CD14-positive monocyte (primary cell): Measurements from ENCODE around the gene ATP6AP1. TPM values are rescaled to one million over a fixed set of nuclear protein-coding genes. Genes with fewer than 3 reads are reported as not detected.

Experiments used
- DNase-seq, 3 donors: peaks; one replicate each; pipeline ENCODE4 v3.0.0-alpha.2; 2011 to 2022
- H2AFZ ChIP-seq: 2 replicates; pipeline ENCODE4 v1.6.0; 2012; ENCODE audit warnings: mild to moderate bottlenecking, low read depth, low read length, inconsistent platforms; ENCODE audit not compliant: insufficient read depth, poor library complexity, severe bottlenecking
- H3K27ac ChIP-seq, 2 donors: 1 replicate in 1 of 2; 2 replicates in 1 of 2; pipeline ENCODE4 v1.5.1; 2012 to 2013; ENCODE audit warnings: low read length in 2 of 2, control low read depth in 1 of 2, inconsistent platforms in 1 of 2, low read depth in 1 of 2, mild to moderate bottlenecking in 1 of 2
- H3K27me3 ChIP-seq, 2 donors: one replicate each; pipeline versions ENCODE4 v1.6.0 to v1.6.1; 2011 to 2013; ENCODE audit warnings: low read length in 2 of 2; ENCODE audit not compliant: control insufficient read depth in 2 of 2, insufficient read depth in 2 of 2
- H3K36me3 ChIP-seq, 2 donors: replicated peaks in 1 of 2; 1 replicate in 1 of 2; 2 replicates in 1 of 2; pipeline versions ENCODE4 v1.5.1 to v1.6.1; 2012 to 2013; ENCODE audit warnings: low read length in 2 of 2, control low read depth in 1 of 2, inconsistent platforms in 1 of 2, mild to moderate bottlenecking in 1 of 2; ENCODE audit not compliant: insufficient read depth in 2 of 2, control insufficient read depth in 1 of 2
- H3K4me1 ChIP-seq, 2 donors: 1 replicate in 1 of 2; 2 replicates in 1 of 2; pipeline versions ENCODE4 v1.5.1 to v1.6.1; 2012 to 2013; ENCODE audit warnings: low read length in 2 of 2, control low read depth in 1 of 2, inconsistent platforms in 1 of 2, mild to moderate bottlenecking in 1 of 2, moderate library complexity in 1 of 2; ENCODE audit not compliant: insufficient read depth in 2 of 2, control insufficient read depth in 1 of 2
- H3K4me2 ChIP-seq: replicated peaks from 2 replicates; pipeline ENCODE3; 2012; ENCODE audit warnings: low read length, moderate library complexity, mild to moderate bottlenecking; ENCODE audit not compliant: poor library complexity, severe bottlenecking; ENCODE audit errors: extremely low read depth
- H3K4me3 ChIP-seq, 3 experiments: fragments of 200-600 bp in 1 of 3; sonication (generic) in 1 of 3; replicated peaks in 1 of 3; 1 replicate in 2 of 3; 2 replicates in 1 of 3; pipeline ENCODE4 v1.5.1; 2011 to 2013; ENCODE audit warnings: low read length in 3 of 3, mild to moderate bottlenecking in 3 of 3, control low read depth in 2 of 3, low read depth in 2 of 3, inconsistent platforms in 1 of 3, moderate library complexity in 1 of 3
- H3K79me2 ChIP-seq: 2 replicates; pipeline ENCODE4 v1.6.0; 2012; ENCODE audit warnings: mild to moderate bottlenecking, control low read depth, inconsistent platforms, low read length, moderate library complexity; ENCODE audit not compliant: insufficient read depth
- H3K9ac ChIP-seq: 2 replicates; pipeline ENCODE4 v1.6.0; 2017; ENCODE audit warnings: low read length, mild to moderate bottlenecking; ENCODE audit not compliant: insufficient read depth, poor library complexity, severe bottlenecking
- H3K9me3 ChIP-seq, 2 donors: replicated peaks in 1 of 2; 1 replicate in 1 of 2; 2 replicates in 1 of 2; pipeline versions ENCODE4 v1.5.1 to v1.6.1; 2012 to 2013; ENCODE audit warnings: low read length in 2 of 2, control low read depth in 1 of 2; ENCODE audit not compliant: control insufficient read depth in 1 of 2, insufficient read depth in 1 of 2
- H4K20me1 ChIP-seq: 2 replicates; pipeline ENCODE4 v1.6.0; 2012; ENCODE audit warnings: mild to moderate bottlenecking, low read length, control low read depth, moderate library complexity; ENCODE audit not compliant: insufficient read depth
- H3K27ac Mint-ChIP-seq, 7 donors: one replicate each; pipeline ENCODE4 v1.8.0; 2020; ENCODE audit warnings: mild to moderate bottlenecking in 7 of 7, mixed read lengths in 7 of 7, moderate library complexity in 6 of 7, inconsistent platforms in 2 of 7
- H3K27me3 Mint-ChIP-seq, 3 donors: one replicate each; pipeline ENCODE4 v1.8.0; 2021 to 2022; ENCODE audit warnings: low read depth in 3 of 3, mild to moderate bottlenecking in 3 of 3, mixed read lengths in 3 of 3, moderate library complexity in 3 of 3, inconsistent platforms in 1 of 3
- H3K36me3 Mint-ChIP-seq, 2 donors: one replicate each; pipeline ENCODE4 v1.8.0; 2020; ENCODE audit warnings: mixed read lengths in 2 of 2, inconsistent platforms in 1 of 2, mild to moderate bottlenecking in 1 of 2
- H3K4me1 Mint-ChIP-seq: one replicate; pipeline ENCODE4 v1.8.0; 2020; ENCODE audit warnings: mild to moderate bottlenecking, mixed read lengths
- H3K4me3 Mint-ChIP-seq, 2 donors: one replicate each; pipeline ENCODE4 v1.8.0; 2020; ENCODE audit warnings: mild to moderate bottlenecking in 2 of 2, mixed read lengths in 2 of 2, moderate library complexity in 1 of 2
- H3K9me3 Mint-ChIP-seq, 7 donors: one replicate each; pipeline ENCODE4 v1.8.0; 2020 to 2022; ENCODE audit warnings: mixed read lengths in 7 of 7, mild to moderate bottlenecking in 6 of 7, moderate library complexity in 6 of 7, inconsistent platforms in 2 of 7
- CTCF ChIP-seq: fragments of 200-600 bp; IDR thresholded peaks from one replicate; pipeline ENCODE4 v1.8.0; 2022; ENCODE audit warnings: antibody characterized with exemption, mild to moderate bottlenecking
- WGBS: methylation state at CpG from one replicate; pipeline ENCODE4 v1.1.5; 2013; ENCODE audit warnings: missing lambda C conversion rate; ENCODE audit not compliant: insufficient coverage; 5-methylcytosine and 5-hydroxymethylcytosine counted together
- intact Hi-C, 2 donors: fragments of 100-400 bp; cut with micrococcal nuclease; formaldehyde crosslinking; loops; one replicate each; pipeline versions ENCODE4 v1.15.0 to v1.15.1; 2023
- polyA plus RNA-seq, 3 donors: library from polyadenylated mRNA; depleted of rRNA in 1 of 3; unstranded in 2 of 3; stranded (reverse) in 1 of 3; fragments of 300-500 nt in 2 of 3; fragments of >200 nt in 1 of 3; fragmentation: Illumina TruSeq in 2 of 3; gene quantifications; 1 replicate in 2 of 3; 2 replicates in 1 of 3; pipeline ENCODE4 v1.2.3, GENCODE V29; 2012 to 2021

ATP6AP1 gene
- polyA plus RNA-seq, 3 donors: 116 to 178 (median 145) TPM

GRCh38 chrX:154443479-154443910, 15.0 kb downstream of the ATP6AP1 start:
- H3K79me2 ChIP-seq: peaks cover 31% of the 10 kb centered on the region

More at GRCh38 chrX:154443479-154443910, 15.0 kb downstream of the ATP6AP1 start:
- Histone ChIP-seq H3K27me3 (no peaks in the 10 kb centered on the region), H3K36me3 (peaks cover 43 to 44% of the 10 kb centered on the region in 2 donors), H3K4me2 (peak overlapping the region; percentile 80), H4K20me1 (peaks cover 24% of the 10 kb centered on the region), H2AFZ (peak overlapping the region; percentile 59), H3K4me3 (peak overlapping the region in 2 of 3 experiments; percentile 21 to 63), H3K9me3 (peaks cover 0 to under 1% of the 10 kb centered on the region in 2 donors), H3K27ac (peak overlapping the region; percentile 23 to 70), H3K9ac (peak overlapping the region; percentile 50), H3K4me1 (peaks cover 16 to 23% of the 10 kb centered on the region in 2 donors)
- Mint-ChIP-seq H3K27me3 (peaks cover 0 to 13% (median 0%) of the 10 kb centered on the region in 3 donors), H3K9me3 (peaks cover 0 to 6% (median 0%) of the 10 kb centered on the region in 7 donors), H3K4me3 (peak overlapping the region; percentile 37 to 67), H3K4me1 (peaks cover 13% of the 10 kb centered on the region), H3K36me3 (peaks cover 49 to 70% of the 10 kb centered on the region in 2 donors), H3K27ac (peak overlapping the region; percentile 81 to 90 (median 85))
- intact Hi-C loops: loop anchor here in 1 of 2 donors (5.0 kb wide), 1 partner anchor 34 kb away; the partner anchor contains the start of gene LAGE3
- WGBS: 0% methylated on average over 4 of the region's 10 CpGs
- TF ChIP-seq CTCF: no peak
- DNase-seq: no peak
